Loucy (cell line): ENCODE data around the gene ZNF587.

Experiments used
- H2AFZ ChIP-seq: fragments of 200-600 bp; sonication (generic); 2 replicates; pipeline ENCODE4 v1.6.0; 2016; ENCODE audit warnings: antibody characterized with exemption, mild to moderate bottlenecking, low read length, moderate library complexity
- H3F3A ChIP-seq: fragments of 200-600 bp; 2 replicates; pipeline ENCODE4 v1.6.0; 2016; ENCODE audit warnings: antibody characterized with exemption, low read depth, mild to moderate bottlenecking
- H3K27me3 ChIP-seq: fragments of 200-600 bp; sonication (generic); 2 replicates; pipeline ENCODE4 v1.6.1; 2014; ENCODE audit warnings: low read length, mild to moderate bottlenecking; ENCODE audit not compliant: insufficient read depth, poor library complexity, severe bottlenecking
- H3K36me3 ChIP-seq: fragments of 200-600 bp; sonication (generic); 2 replicates; pipeline ENCODE4 v1.6.1; 2016; ENCODE audit warnings: low read length; ENCODE audit not compliant: insufficient read depth
- H3K4me1 ChIP-seq: fragments of 200-600 bp; sonication (generic); 2 replicates; pipeline ENCODE4 v1.5.1; 2014; ENCODE audit warnings: low read length, mild to moderate bottlenecking; ENCODE audit not compliant: insufficient read depth, poor library complexity, severe bottlenecking
- H3K4me2 ChIP-seq: fragments of 200-600 bp; sonication (generic); 2 replicates; pipeline ENCODE4 v1.6.0; 2014; ENCODE audit warnings: antibody characterized with exemption, low read length, low read depth, mild to moderate bottlenecking; ENCODE audit not compliant: poor library complexity, severe bottlenecking
- H3K4me3 ChIP-seq: fragments of 200-600 bp; sonication (generic); 2 replicates; pipeline ENCODE4 v1.5.1; 2014; ENCODE audit warnings: low read length, mild to moderate bottlenecking, mixed read lengths; ENCODE audit not compliant: poor library complexity, severe bottlenecking
- H3K79me2 ChIP-seq: fragments of 200-600 bp; sonication (generic); 2 replicates; pipeline ENCODE4 v1.6.1; 2014; ENCODE audit warnings: low read length; ENCODE audit not compliant: insufficient read depth
- H3K9ac ChIP-seq: fragments of 200-600 bp; sonication (generic); 2 replicates; pipeline ENCODE4 v1.6.0; 2014; ENCODE audit warnings: mild to moderate bottlenecking, low read depth, low read length, moderate library complexity; ENCODE audit not compliant: poor library complexity, severe bottlenecking
- H3K9me2 ChIP-seq: fragments of 200-600 bp; sonication (generic); replicated peaks from 2 replicates; pipeline ENCODE4 v1.6.1; 2016; ENCODE audit warnings: low read depth, low read length, mixed read lengths
- H3K9me3 ChIP-seq: fragments of 200-600 bp; sonication (generic); 2 replicates; pipeline ENCODE4 v1.6.1; 2014; ENCODE audit warnings: mild to moderate bottlenecking, antibody characterized with exemption, low read length, low read depth; ENCODE audit not compliant: insufficient read depth
- H4K20me1 ChIP-seq: fragments of 200-600 bp; sonication (generic); 2 replicates; pipeline ENCODE4 v1.6.0; 2014; ENCODE audit warnings: antibody characterized with exemption, low read length, mild to moderate bottlenecking; ENCODE audit not compliant: insufficient read depth, poor library complexity, severe bottlenecking
- EZH2phosphoT487 ChIP-seq: fragments of 200-600 bp; IDR thresholded peaks from 2 replicates; pipeline ENCODE4 v1.6.1; 2018; ENCODE audit warnings: antibody characterized with exemption, mild to moderate bottlenecking, moderate library complexity, borderline replicate concordance
- TF ChIP-seq, protein P1 (sequence below): fragments of 200-600 bp; sonication (generic); conservative IDR thresholded peaks from 2 replicates; pipeline ENCODE4 v1.5.1; 2014; ENCODE audit warnings: mild to moderate bottlenecking, antibody characterized with exemption, low read length

Gene ZNF587

DNA sequence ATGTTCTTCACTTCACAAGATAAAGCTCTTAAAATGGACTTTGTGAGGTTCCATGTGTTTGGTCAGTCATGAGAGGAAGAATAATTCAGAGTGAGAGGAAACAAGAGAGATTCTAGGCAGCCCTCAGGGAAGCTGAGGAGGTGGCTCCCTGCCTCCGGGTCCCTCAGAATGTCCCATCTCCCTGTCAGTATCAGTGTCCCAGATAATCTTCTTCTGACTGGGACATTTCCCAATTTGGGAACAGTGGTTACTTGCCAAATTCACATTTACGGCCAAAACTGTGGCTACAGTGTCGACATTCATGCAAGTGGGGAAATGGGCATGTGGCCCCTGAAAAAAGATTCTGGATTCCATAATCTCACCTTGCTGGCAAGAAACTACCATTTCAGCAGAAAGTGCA is 57.7 kb downstream of the ZNF587 start:
- no peaks in the 10 kb centered on the region for H3K9me2 ChIP-seq
- H3K4me3 ChIP-seq = no peak overlapping the region
- peaks cover 20% of the 10 kb centered on the region; the same call in 1 of the 2 replicates for H3K36me3 ChIP-seq
- H3K4me2 ChIP-seq = no peak overlapping the region
- peaks cover 4% of the 10 kb centered on the region; the same call in 1 of the 2 replicates for H3K79me2 ChIP-seq
- no peaks in the 10 kb centered on the region for H3F3A ChIP-seq
- H3K9me3 ChIP-seq = no peaks in the 10 kb centered on the region
- H4K20me1 ChIP-seq = no peaks in the 10 kb centered on the region
- H3K4me1 ChIP-seq = no peaks in the 10 kb centered on the region
- H2AFZ ChIP-seq = no peak overlapping the region
- no peak overlapping the region for H3K9ac ChIP-seq
- TF ChIP-seq EZH2phosphoT487 = no peak
- TF ChIP-seq, protein P1, sequence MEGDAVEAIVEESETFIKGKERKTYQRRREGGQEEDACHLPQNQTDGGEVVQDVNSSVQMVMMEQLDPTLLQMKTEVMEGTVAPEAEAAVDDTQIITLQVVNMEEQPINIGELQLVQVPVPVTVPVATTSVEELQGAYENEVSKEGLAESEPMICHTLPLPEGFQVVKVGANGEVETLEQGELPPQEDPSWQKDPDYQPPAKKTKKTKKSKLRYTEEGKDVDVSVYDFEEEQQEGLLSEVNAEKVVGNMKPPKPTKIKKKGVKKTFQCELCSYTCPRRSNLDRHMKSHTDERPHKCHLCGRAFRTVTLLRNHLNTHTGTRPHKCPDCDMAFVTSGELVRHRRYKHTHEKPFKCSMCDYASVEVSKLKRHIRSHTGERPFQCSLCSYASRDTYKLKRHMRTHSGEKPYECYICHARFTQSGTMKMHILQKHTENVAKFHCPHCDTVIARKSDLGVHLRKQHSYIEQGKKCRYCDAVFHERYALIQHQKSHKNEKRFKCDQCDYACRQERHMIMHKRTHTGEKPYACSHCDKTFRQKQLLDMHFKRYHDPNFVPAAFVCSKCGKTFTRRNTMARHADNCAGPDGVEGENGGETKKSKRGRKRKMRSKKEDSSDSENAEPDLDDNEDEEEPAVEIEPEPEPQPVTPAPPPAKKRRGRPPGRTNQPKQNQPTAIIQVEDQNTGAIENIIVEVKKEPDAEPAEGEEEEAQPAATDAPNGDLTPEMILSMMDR = no peak
- no peaks in the 10 kb centered on the region for H3K27me3 ChIP-seq

DNA sequence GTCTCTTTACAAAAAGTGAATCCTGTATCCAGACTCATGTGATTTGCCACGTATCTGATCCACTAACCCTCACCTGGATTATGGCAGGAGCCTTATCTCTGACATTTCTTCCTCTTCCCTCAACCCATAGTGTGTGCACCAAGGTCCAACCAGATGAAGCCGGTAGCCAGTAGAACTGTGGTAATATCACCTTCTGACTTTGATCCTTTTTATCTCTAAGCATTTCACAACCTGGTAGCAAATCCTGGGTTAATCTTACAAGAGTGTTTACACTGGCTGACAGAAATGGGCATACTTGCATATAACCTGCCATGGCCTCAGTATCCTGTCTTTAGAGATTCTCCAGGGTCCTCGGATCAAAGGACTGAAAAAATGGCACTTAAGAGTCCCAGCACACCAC is 64.9 kb downstream of the ZNF587 start:
- peak overlapping the region; percentile 91 for H3K4me3 ChIP-seq
- H3K9me2 ChIP-seq = no peaks in the 10 kb centered on the region
- H3K9ac ChIP-seq = no peak overlapping the region
- H3K4me2 ChIP-seq = peak overlapping the region; percentile 97
- H3K4me1 ChIP-seq = peaks cover 8% of the 10 kb centered on the region
- H4K20me1 ChIP-seq = peaks cover 9% of the 10 kb centered on the region
- H2AFZ ChIP-seq = no peak overlapping the region
- no peaks in the 10 kb centered on the region for H3K9me3 ChIP-seq
- H3K27me3 ChIP-seq = no peaks in the 10 kb centered on the region
- peaks cover 14% of the 10 kb centered on the region; the same call in 1 of the 2 replicates for H3K36me3 ChIP-seq
- peaks cover 29% of the 10 kb centered on the region for H3K79me2 ChIP-seq
- TF ChIP-seq, protein P1 = no peak
- TF ChIP-seq EZH2phosphoT487 = no peak
- H3F3A ChIP-seq = no peaks in the 10 kb centered on the region
